Measurements from ENCODE around the gene RNF17.

The RNF17 gene

DNA sequence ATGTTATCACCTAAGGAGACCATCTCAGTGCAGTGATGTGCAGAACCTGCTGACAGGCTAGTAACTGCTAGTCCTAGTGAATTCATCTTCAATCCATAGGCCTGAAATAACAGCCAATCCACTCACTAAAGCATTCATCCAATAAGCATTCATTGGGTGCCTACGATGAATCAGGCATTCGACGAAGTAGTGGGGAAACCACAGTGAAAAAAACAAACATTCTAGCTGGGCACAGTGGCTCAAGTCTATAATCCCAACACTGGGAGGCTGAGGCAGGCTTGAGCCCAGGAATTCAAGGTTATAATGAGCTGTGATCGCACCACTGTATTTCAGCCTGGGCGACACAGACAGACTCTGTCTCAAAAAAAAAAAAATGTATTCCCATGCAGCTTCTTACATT lies 135.6 kb downstream of the RNF17 start:
- no peak for DNase-seq (ENCODE audit: low read depth, low spot score)

DNA sequence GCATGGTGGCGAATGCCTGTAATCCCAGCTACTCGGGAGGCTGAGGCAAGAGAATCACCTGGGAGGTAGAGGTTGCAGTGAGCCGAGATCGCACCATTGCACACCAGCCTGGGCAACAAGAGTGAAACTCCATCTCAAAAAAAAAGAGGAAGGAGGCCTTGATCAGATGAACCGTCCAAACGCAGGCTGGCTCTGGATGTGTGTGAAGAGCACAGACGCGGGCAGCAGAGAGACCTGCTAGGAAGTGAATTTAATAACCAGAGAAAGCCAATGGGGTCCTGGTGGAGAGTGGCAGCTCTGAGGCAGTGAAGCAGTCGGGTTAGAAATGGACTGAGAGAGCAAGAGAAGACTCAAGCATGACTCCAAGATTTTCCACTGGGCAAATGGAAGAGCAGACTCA lies 136.5 kb downstream of the RNF17 start:
- DNase-seq (ENCODE audit: low read depth, low spot score), result no peak

DNA sequence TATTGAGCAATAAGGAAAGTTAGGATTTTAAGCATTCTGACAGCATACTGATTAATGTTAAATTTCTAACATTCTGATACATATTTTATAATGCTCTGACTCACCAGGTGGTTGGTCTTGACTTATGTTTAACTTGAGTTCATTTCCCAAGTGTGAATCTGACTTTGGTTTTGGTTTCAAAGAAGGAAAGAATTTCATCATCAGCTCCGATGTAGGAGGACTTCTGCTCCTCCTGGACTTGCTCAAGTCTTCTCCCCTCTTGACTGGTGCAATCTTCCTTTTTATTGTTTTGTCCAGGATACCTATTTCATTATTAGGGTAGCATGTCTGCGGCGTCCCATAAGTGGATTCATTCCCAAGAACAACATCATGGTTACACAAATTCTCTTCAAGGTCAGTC lies 141.3 kb downstream of the RNF17 start:
- DNase-seq (ENCODE audit: low read depth, low spot score), result no peak

DNA sequence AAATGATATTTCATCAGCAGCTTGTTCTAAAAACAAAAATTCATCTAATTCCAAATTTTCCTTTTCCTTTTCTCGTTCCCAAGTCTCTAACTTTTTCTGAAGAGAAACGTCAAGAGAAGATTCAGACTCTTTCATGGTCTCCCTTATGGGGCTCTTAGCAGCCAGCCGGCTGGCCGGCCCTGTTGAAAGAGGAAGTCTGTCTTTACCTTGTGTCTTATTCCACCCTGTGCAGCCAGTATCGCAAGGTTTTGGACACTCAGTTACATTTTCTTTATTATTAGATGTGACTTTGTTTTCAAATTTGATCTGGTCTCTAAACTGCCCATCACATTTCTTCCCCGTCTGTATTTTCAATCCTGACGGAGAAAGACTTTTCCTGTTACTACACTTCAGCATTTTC lies 142.3 kb downstream of the RNF17 start:
- DNase-seq (ENCODE audit: low read depth, low spot score), result no peak

DNA sequence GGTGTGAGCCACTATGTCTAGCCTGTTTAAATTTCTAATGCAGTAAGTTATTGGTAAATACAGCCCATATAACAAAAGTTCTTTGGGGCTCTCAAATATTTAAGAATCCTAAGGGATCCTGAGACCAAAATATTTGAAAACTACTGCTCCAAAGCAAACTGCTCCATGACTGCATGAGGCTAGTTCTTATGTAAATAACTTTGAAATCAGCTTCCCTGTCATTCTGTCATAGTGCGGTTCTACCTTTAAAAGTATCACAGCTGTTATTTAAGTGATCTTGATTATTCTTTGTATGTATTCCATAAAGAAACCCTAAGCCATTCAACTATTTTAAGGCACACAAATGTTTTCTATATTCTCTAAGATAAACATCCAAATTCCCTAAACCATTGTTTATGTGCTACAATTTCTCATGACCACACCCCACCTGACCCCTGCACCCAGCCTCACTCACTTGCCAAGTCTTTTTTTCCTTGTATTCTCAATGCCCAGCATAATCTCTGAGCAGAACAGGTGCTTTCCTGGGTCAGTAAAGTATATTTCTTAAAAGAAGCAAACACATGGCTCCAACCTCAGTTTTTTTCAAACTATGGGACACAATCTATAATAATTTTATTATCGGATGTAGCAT lies 146.6 kb downstream of the RNF17 start:
- DNase-seq (ENCODE audit: low read depth, low spot score), result no peak

DNA sequence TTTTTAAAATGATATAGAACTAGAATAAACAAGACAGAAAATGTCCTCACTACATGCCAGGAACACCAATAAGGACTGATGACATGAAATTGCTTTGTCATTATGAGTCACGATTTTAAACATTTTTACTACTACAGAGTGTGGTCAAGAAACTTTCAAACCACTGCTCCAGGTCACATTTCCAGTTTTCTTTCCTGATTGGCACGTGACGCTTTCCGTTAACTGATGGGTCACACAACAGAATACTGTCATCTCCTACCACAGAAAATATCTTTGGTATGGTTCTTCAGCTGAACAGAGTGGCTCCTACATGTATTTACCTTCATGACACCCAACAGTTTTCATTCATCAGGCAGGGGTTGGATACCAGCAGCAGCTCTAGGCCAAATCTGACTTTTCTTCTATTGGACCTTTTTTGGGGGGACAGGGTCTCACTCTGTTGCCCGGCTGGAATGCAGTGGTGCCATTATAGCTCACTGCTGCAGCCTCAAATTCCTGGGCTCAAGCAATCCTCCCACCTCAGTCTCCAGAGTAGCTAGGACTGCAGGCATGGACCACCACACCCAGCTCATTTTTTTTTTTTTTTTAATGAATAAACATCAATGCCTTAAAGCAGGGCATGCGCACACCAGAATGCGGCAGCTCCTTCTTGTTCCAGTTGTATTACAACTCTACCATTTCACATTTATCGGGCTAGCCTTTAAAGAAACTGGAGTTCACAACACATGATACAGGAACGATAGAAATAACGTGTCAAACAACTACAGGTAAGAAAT lies 147.4 kb downstream of the RNF17 start:
- no peak for DNase-seq (ENCODE audit: low read depth, low spot score)

DNA sequence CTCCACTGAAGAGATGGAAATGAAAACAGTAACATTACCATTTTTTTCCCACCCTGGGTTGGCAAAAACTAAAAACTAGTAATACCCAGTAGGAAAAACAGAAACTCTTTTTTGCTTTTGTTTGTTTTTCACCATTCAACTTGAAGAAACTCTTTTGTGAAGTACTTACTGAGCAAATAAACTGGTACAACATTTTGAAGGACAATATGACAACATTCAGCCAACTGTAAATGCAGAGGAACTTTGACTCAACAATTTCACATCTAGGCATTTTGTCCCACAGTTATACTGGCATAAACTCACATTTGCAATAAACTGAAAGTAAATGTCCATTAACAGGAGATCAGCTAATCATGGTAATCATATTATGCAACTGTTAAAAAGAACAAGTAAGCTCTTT lies 152.5 kb downstream of the RNF17 start:
- DNase-seq (ENCODE audit: low read depth, low spot score), result no peak

DNA sequence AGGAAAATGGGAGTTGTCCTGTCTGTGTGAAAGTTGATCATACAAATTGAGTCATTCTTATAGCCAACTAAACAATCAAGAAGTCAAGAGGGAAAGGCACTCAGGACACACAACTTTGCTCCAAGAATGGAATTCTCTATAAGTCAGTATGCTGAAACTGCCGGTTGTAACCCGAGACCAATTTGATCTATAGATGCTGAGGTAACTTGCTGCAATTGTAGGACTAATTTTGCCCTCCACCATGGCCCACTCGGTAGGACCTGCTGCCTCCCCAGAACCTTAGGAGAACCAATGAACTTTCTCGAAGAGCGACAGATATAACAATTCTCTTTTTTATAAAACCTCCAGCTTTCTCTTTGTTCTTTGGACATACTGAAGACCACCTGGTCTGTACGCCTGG lies 157.0 kb downstream of the RNF17 start:
- no peak for DNase-seq (ENCODE audit: low read depth, low spot score)

DNA sequence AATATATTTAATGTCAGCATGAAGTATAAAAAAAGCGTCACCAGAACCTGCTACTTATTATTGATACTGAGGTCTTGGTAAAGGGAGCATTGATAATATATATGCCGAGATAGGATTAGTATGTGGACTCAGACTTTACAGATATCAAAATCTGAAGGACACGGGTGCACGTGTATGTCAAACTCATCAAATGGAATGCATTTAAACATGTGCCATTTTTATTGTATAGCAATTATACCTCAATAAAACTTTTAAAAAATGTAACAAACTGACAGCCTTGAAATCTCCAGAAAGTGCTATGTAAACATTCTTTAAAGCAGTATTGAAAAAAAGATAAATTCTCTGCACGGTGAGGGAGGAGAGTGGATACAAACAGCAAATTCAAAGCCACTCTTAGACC lies 157.9 kb downstream of the RNF17 start:
- no peak for DNase-seq (ENCODE audit: low read depth, low spot score)

DNA sequence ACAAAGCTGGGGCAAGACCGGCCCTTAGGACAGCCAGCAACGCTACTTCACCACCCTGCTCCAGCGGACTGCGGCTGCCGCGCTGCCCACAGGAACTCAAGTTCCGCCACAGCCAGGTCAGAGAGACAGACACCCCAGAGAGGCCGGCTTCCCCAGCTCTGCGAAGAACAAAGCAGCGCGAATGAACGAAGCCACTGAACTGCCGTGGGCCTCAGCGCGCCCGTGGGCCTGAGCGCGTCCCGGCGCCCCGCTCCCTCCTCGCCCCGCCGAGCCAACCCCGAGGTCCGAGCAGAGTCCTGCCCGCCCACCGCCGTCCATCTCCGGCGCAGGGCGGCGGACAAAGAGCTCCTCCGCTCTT lies 158.4 kb downstream of the RNF17 start:
- DNase-seq (ENCODE audit: low read depth, low spot score), result no peak

DNA sequence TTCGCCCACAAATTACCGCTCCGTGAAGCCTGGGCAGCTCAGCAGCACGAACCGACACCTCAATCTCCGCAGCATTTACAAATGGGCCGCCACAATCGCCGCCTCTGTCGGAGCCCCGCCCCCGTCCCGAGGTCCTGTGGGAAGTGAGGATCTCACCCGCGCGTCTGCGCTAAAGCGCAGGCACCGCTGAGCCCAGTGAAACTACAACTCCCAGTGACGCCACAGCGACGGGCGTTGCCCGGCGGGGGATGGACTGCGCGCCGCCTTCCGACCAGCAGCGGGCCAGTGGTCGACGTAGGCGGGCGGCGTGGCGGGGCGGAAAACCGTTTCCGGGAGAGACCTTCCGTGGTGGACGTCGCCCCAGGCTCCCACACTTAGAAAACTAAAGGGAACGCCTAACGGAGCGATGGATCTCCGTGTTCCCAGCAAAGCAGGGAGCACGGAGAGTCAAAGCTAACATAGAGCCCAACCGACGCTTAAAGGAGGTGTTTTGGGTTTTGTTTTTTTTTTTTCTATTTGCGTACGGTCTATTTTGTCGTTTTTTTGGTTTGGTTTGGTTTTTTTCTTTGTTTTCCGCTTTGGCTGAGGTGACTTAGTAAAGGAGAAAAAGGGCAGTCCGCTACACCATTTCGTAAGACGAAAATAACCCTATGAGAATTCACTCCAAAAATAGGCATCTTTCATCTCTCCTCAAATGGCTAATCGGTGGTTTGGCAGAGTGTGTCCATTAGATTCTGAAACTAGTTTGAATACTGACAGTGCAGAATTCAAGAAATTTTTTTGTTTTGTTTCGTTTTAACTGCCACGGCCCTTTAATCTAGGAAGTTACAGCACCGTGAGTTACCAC lies 159.0 kb downstream of the RNF17 start:
- DNase-seq (ENCODE audit: low read depth, low spot score), result peak; percentile 96

DNA sequence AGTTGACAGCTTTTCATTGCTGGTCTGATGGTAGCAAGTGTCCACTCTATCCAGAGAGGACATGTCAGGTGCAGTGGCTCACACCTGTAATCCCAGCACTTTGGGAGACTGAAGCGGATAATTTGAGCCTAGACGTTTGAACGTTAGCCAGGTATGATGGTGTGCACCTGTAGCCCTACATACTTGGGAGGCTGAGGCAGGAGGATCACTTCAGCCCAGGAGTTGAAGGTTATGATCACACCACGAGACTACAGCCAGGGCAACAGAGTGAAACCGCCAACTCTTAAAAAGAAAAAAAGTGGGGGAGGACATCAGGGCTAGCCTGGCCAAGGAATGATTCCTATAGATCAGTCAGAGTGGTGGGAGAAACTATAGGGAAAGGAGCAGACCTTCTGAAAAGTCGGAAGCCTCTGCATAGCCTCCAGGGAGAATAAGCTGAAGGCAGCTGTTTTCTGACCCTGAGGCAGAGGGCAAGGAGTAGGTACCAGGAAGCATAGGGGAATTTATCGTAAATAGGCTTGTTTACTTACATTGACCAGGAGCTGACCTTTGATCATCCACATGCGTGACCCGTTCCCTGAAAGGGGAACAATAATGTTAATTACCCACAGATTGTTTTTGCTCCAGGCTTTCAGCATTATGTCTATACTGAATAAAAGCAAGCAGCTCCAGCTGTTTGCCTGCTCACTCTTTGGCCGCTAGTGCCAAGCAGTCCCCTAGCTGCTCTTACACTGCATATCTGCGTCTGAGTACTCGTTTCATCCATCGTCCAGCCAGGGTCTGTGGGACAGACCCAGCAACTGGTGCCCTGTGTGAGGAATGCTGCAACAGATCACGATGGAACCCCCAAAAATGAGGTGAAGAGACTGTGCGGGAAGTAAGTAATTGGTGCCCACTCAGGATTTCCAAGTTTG lies 161.6 kb downstream of the RNF17 start:
- no peak for DNase-seq (ENCODE audit: low read depth, low spot score)

DNA sequence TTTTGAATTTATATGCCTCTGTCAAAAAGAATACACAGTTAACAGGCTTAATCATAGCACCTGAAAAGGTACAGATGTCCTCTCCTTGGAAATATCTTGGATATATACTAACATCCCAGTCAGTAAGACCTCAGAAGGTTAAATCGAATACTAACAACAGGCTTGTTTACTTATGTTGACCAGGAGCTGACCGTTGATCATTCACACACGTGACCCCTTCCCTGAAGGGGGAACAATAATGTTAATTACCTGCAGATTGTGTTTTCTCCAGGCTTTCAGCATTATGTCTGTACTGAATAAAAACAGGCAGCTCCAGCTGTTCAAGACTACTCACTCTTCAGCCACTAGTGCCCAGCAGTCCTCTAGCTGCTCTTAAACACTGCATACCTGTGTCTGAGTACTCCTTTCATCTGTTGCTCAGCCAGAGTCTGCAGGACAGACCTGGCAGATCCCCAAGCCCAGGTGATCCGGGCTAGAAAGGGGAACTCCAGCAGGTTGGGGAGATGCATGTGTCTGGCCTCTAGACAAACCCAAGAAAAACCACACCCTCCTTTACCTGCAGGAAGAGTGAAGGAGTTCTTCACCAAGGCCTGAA lies 163.9 kb downstream of the RNF17 start:
- no peak for DNase-seq (ENCODE audit: low read depth, low spot score)

DNA sequence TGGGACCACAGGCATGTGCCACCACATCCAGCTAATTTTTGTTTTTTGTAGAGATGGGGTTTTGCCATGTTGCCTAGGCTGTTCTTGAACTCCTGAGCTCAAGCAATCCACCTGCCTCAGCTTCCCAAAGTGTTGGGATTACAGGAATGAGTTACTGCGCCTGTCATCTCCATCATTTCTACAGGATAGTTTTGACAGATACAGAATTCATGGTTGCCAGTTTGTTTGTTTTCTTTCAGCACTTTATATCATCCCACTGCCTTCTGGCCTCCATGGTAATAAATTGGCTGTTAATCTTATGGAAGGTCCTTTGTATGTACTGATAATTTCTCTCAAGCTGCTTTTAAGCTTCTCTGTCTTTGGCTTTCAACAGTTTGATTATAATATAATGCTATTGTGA lies 165.2 kb downstream of the RNF17 start:
- no peak for DNase-seq (ENCODE audit: low read depth, low spot score)

Data from smooth muscle cell of the brain vasculature (primary cell).